Measurements from ENCODE around the gene KRT40. TPM values are rescaled to one million over a fixed set of nuclear protein-coding genes. Genes with fewer than 3 reads are reported as not detected.

KRT40 gene
- total and polyA plus RNA-seq, 2 experiments from 2014 or later, result 0.33 TPM; not detected in 1

DNA sequence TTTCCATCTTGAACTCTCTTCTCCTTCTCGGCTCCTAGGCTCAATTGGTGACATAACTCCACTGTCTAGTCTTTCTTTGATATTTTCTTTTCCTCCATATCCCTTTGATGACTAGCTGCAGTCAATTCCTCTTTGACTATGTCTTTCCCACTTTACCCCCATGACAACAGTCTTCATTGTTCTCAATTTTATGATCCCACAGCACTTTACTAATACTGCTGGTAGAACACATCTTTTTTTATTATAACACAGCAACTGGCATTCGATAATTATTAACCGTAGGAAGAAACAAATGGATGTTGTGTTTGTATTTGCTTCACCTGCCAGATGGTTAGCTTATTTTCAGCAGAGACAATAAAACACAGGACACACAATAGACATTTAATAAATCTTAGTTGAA, 8.5 kb upstream of the KRT40 start:
- Histone ChIP-seq H2AFZ (no peak overlapping the region), H3K9me2 (replicated peaks; ENCODE audit: insufficient read depth) (no peaks in the 10 kb centered on the region), H3K4me2 (no peak overlapping the region), H3K27ac (no peak overlapping the region), H3K4me1 (ENCODE audit: insufficient read depth) (no peaks in the 10 kb centered on the region), H3K9me3 (ENCODE audit: low read depth) (no peaks in the 10 kb centered on the region), H3K36me3 (replicated peaks; ENCODE audit: insufficient read depth, low read depth) (no peaks in the 10 kb centered on the region), H3K4me3 (no peak overlapping the region), H3K27me3 (peaks cover 3% of the 10 kb centered on the region), H3K79me2 (no peaks in the 10 kb centered on the region), H4K20me1 (ENCODE audit: insufficient read depth, poor library complexity, severe bottlenecking) (no peaks in the 10 kb centered on the region)
- WGBS (ENCODE audit: low lambda C conversion rate, missing lambda C conversion rate), result 89% methylated on average over 3 of the region's 3 CpGs
- TF ChIP-seq, protein P1, sequence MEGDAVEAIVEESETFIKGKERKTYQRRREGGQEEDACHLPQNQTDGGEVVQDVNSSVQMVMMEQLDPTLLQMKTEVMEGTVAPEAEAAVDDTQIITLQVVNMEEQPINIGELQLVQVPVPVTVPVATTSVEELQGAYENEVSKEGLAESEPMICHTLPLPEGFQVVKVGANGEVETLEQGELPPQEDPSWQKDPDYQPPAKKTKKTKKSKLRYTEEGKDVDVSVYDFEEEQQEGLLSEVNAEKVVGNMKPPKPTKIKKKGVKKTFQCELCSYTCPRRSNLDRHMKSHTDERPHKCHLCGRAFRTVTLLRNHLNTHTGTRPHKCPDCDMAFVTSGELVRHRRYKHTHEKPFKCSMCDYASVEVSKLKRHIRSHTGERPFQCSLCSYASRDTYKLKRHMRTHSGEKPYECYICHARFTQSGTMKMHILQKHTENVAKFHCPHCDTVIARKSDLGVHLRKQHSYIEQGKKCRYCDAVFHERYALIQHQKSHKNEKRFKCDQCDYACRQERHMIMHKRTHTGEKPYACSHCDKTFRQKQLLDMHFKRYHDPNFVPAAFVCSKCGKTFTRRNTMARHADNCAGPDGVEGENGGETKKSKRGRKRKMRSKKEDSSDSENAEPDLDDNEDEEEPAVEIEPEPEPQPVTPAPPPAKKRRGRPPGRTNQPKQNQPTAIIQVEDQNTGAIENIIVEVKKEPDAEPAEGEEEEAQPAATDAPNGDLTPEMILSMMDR (IDR thresholded peaks at IDR 0.05; ENCODE audit: poor library complexity), result no peak
- no peak for TF ChIP-seq EZH2phosphoT487 (IDR thresholded peaks at IDR 0.05; ENCODE audit: low read depth, severe bottlenecking, unreplicated experiment)
- no peak for TF ChIP-seq EZH2 (IDR thresholded peaks at IDR 0.05; ENCODE audit: borderline replicate concordance)
- DNase-seq (ENCODE audit: low spot score), result no peak

DNA sequence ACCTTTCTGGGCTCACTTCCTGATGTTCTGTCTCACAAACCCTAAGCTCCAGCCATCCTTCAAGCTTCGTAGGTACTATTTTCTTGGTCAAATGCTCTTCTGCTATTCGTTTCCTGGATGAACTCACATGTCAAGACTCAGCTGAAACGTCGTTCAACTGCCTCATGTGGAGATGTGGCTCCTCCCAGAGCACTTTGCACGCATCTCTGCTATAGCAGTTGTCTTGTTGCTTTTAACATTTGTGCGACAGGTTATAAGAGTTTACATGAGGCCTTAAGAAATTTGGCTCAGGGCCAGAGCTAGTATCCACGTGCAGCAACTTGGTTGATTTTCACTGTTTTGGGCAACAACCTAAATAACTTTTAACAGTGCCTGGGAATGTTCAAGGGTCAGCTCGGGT, 2.8 kb upstream of the KRT40 start:
- TF ChIP-seq, protein P1 (IDR thresholded peaks at IDR 0.05; ENCODE audit: poor library complexity), result no peak
- no peak for TF ChIP-seq EZH2 (IDR thresholded peaks at IDR 0.05; ENCODE audit: borderline replicate concordance)
- no peak for TF ChIP-seq EZH2phosphoT487 (IDR thresholded peaks at IDR 0.05; ENCODE audit: low read depth, severe bottlenecking, unreplicated experiment)
- no peak overlapping the region for H3K27ac ChIP-seq

DNA sequence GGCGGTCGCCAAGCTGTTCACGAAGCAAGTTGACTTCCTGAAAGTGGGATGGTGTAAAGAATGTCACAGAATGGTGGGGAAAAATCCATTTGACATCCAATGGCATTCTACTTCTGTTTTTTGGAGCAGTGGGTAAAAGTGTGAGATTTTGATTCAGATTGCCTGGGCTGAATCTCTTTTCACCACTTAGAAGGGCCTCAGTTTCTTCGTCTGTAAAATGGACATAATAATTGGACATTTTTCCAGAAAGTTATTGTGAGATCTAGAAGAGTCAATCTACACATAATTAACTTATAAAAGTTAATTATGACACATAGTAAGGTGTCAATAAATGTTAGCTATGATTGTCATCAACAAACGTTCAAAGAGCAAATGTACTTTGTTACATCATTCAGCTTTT, 3.0 kb downstream of the KRT40 start:
- H3K27ac ChIP-seq, result no peak overlapping the region

More for the DNA sequence above, 2.8 kb upstream of the KRT40 start:
- Histone ChIP-seq H3K4me3 (no peak overlapping the region), H4K20me1 (ENCODE audit: insufficient read depth, poor library complexity, severe bottlenecking) (no peaks in the 10 kb centered on the region), H2AFZ (no peak overlapping the region), H3K9me2 (replicated peaks; ENCODE audit: insufficient read depth) (no peaks in the 10 kb centered on the region), H3K36me3 (replicated peaks; ENCODE audit: insufficient read depth, low read depth) (no peaks in the 10 kb centered on the region), H3K27me3 (no peaks in the 10 kb centered on the region), H3K4me2 (no peak overlapping the region), H3K4me1 (ENCODE audit: insufficient read depth) (no peaks in the 10 kb centered on the region), H3K9me3 (ENCODE audit: low read depth) (no peaks in the 10 kb centered on the region), H3K79me2 (no peaks in the 10 kb centered on the region)
- 77% methylated on average over 8 of the region's 8 CpGs for WGBS (ENCODE audit: low lambda C conversion rate, missing lambda C conversion rate)
- DNase-seq (ENCODE audit: low spot score), result no peak

More for the DNA sequence above, 3.0 kb downstream of the KRT40 start:
- Histone ChIP-seq H3K4me3 (no peak overlapping the region), H3K27me3 (no peaks in the 10 kb centered on the region), H3K4me2 (peak overlapping the region; percentile 47), H3K9me3 (ENCODE audit: low read depth) (no peaks in the 10 kb centered on the region), H3K36me3 (replicated peaks; ENCODE audit: insufficient read depth, low read depth) (no peaks in the 10 kb centered on the region), H3K9me2 (replicated peaks; ENCODE audit: insufficient read depth) (no peaks in the 10 kb centered on the region), H3K79me2 (no peaks in the 10 kb centered on the region), H4K20me1 (ENCODE audit: insufficient read depth, poor library complexity, severe bottlenecking) (no peaks in the 10 kb centered on the region), H2AFZ (peak overlapping the region; percentile 8), H3K4me1 (ENCODE audit: insufficient read depth) (peaks cover 6% of the 10 kb centered on the region)
- WGBS (ENCODE audit: low lambda C conversion rate, missing lambda C conversion rate), result 67% methylated on average over 5 of the region's 5 CpGs
- TF ChIP-seq, protein P1 (IDR thresholded peaks at IDR 0.05; ENCODE audit: poor library complexity), result no peak
- no peak for DNase-seq (ENCODE audit: low spot score)

Measured in hepatocyte (in vitro differentiated cells).